OCI-LY1 (cell line): ENCODE data around the gene HLA-E.

Experiments used
- H2AFZ ChIP-seq: fragments of 200-600 bp; sonication (generic), shearing (Covaris generic); 2 replicates; pipeline ENCODE4 v1.6.0; 2014; ENCODE audit warnings: antibody characterized with exemption, mild to moderate bottlenecking, low read length
- H3F3A ChIP-seq: fragments of 200-600 bp; sonication (generic), shearing (Covaris generic); 2 replicates; pipeline ENCODE4 v1.6.0; 2014; ENCODE audit warnings: mild to moderate bottlenecking, antibody characterized with exemption, low read length, moderate library complexity; ENCODE audit not compliant: insufficient read depth
- H3K27ac ChIP-seq: fragments of 200-600 bp; sonication (generic); 2 replicates; pipeline ENCODE4 v1.5.1; 2014; ENCODE audit warnings: low read length, mixed run types, mild to moderate bottlenecking, low read depth; ENCODE audit not compliant: poor library complexity, severe bottlenecking
- H3K27me3 ChIP-seq: fragments of 200-600 bp; sonication (generic); 2 replicates; pipeline ENCODE4 v1.6.0; 2014; ENCODE audit warnings: antibody characterized with exemption, mild to moderate bottlenecking, low read length, moderate library complexity; ENCODE audit not compliant: insufficient read depth
- H3K36me3 ChIP-seq: fragments of 200-600 bp; sonication (generic); 2 replicates; pipeline ENCODE4 v1.6.1; 2014; ENCODE audit warnings: mild to moderate bottlenecking, antibody characterized with exemption, low read length, moderate library complexity, mixed read lengths; ENCODE audit not compliant: insufficient read depth
- H3K4me1 ChIP-seq: fragments of 200-600 bp; sonication (generic); 2 replicates; pipeline ENCODE4 v1.5.1; 2014; ENCODE audit warnings: mild to moderate bottlenecking, low read length, moderate library complexity; ENCODE audit not compliant: insufficient read depth, severe bottlenecking
- H3K4me2 ChIP-seq: fragments of 200-600 bp; sonication (generic), shearing (Covaris generic); 2 replicates; pipeline ENCODE4 v1.6.1; 2014; ENCODE audit warnings: low read length
- H3K4me3 ChIP-seq: fragments of 200-600 bp; sonication (generic); 2 replicates; pipeline ENCODE4 v1.5.1; 2014; ENCODE audit warnings: low read length, low read depth, mild to moderate bottlenecking, mixed read lengths; ENCODE audit not compliant: poor library complexity, severe bottlenecking
- H3K79me2 ChIP-seq: fragments of 200-600 bp; shearing (Covaris generic); 2 replicates; pipeline ENCODE4 v1.6.1; 2016; ENCODE audit warnings: mixed run types, low read length, mixed read lengths; ENCODE audit not compliant: insufficient read depth
- H3K9ac ChIP-seq: fragments of 200-600 bp; sonication (generic), shearing (Covaris generic); 2 replicates; pipeline ENCODE4 v1.6.1; 2014; ENCODE audit warnings: mild to moderate bottlenecking, low read length, mixed read lengths
- H3K9me2 ChIP-seq: fragments of 200-600 bp; sonication (generic), shearing (Covaris generic); 2 replicates; pipeline ENCODE4 v1.6.1; 2014; ENCODE audit warnings: low read depth, mild to moderate bottlenecking, low read length, mixed read lengths
- H3K9me3 ChIP-seq: fragments of 200-600 bp; shearing (Covaris generic); 2 replicates; pipeline ENCODE4 v1.6.1; 2014; ENCODE audit warnings: low read length, mixed read lengths
- H4K20me1 ChIP-seq: fragments of 200-600 bp; sonication (generic), shearing (Covaris generic); 2 replicates; pipeline ENCODE4 v1.6.0; 2016; ENCODE audit warnings: mild to moderate bottlenecking, low read length; ENCODE audit not compliant: insufficient read depth
- CTCF ChIP-seq: fragments of 200-600 bp; sonication (generic), shearing (Covaris generic); IDR thresholded peaks from 2 replicates; pipeline ENCODE4 v1.5.1; 2017; ENCODE audit warnings: mild to moderate bottlenecking, antibody characterized with exemption, low read length, moderate library complexity, mixed read lengths
- EZH2 ChIP-seq: fragments of 200-600 bp; sonication (generic), shearing (Covaris generic); IDR thresholded peaks from 2 replicates; pipeline ENCODE4 v1.8.0; 2017; ENCODE audit warnings: borderline replicate concordance, mixed run types, mild to moderate bottlenecking, antibody characterized with exemption, low read length, moderate library complexity, mixed read lengths

HLA-E gene

GRCh38 chr6:30541515-30542403 is 52.5 kb downstream of the HLA-E start:
- Histone ChIP-seq H3K9ac (peak overlapping the region; percentile 21; the same call in 1 of the 2 replicates), H3K36me3 (peaks cover 18% of the 10 kb centered on the region; the same call in 1 of the 2 replicates), H3K9me3 (no peaks in the 10 kb centered on the region), H3K79me2 (no peaks in the 10 kb centered on the region), H3F3A (0 out of 2 replicates have a peak, but pooled peaks cover 3% of the 10 kb centered on the region), H3K4me3 (peak overlapping the region; percentile 54), H3K4me1 (peaks cover 12% of the 10 kb centered on the region), H3K27ac (peak overlapping the region; percentile 65), H3K4me2 (peak overlapping the region; percentile 81), H2AFZ (no peak overlapping the region), H4K20me1 (no peaks in the 10 kb centered on the region), H3K9me2 (no peaks in the 10 kb centered on the region), H3K27me3 (no peaks in the 10 kb centered on the region)
- TF ChIP-seq CTCF (peak; percentile 98), EZH2 (no peak)

- H2AFZ ChIP-seq: no peak overlapping the region
- no peaks in the 10 kb centered on the region for H3K27me3 ChIP-seq
- no peaks in the 10 kb centered on the region for H3K79me2 ChIP-seq
- H3K9me2 ChIP-seq: no peaks in the 10 kb centered on the region
- peak overlapping the region; percentile 21; the same call in 1 of the 2 replicates for H3K9ac ChIP-seq
- H3K4me2 ChIP-seq: peak overlapping the region; percentile 81
- TF ChIP-seq EZH2: no peak
- TF ChIP-seq CTCF: no peak
- H3F3A ChIP-seq: 0 out of 2 replicates have a peak, but pooled peaks cover 3% of the 10 kb centered on the region
- H3K4me1 ChIP-seq: peaks cover 12% of the 10 kb centered on the region
- H3K36me3 ChIP-seq: peaks cover 24% of the 10 kb centered on the region; the same call in 1 of the 2 replicates
- H4K20me1 ChIP-seq: no peaks in the 10 kb centered on the region
- no peaks in the 10 kb centered on the region for H3K9me3 ChIP-seq
- H3K27ac ChIP-seq: peak overlapping the region; percentile 65
- H3K4me3 ChIP-seq: peak overlapping the region; percentile 54
These were observed 53.1 kb downstream of the HLA-E start for GRCh38 chr6:30542404-30542725.

GRCh38 chr6:30542915-30543314 is 53.6 kb downstream of the HLA-E start:
- no peaks in the 10 kb centered on the region for H3K9me2 ChIP-seq
- H3K27ac ChIP-seq: peak overlapping the region; percentile 65
- 0 out of 2 replicates have a peak, but pooled peaks cover 3% of the 10 kb centered on the region for H3F3A ChIP-seq
- H3K27me3 ChIP-seq: no peaks in the 10 kb centered on the region
- H2AFZ ChIP-seq: no peak overlapping the region
- no peak overlapping the region for H3K4me3 ChIP-seq
- no peak overlapping the region for H3K9ac ChIP-seq
- no peaks in the 10 kb centered on the region for H3K79me2 ChIP-seq
- peak overlapping the region; percentile 81; the same call in 1 of the 2 replicates for H3K4me2 ChIP-seq
- H4K20me1 ChIP-seq: no peaks in the 10 kb centered on the region
- TF ChIP-seq EZH2 (no peak), CTCF (peak; percentile 21; the same call in 1 of the 2 replicates)
- peaks cover 12% of the 10 kb centered on the region for H3K4me1 ChIP-seq
- peaks cover 28% of the 10 kb centered on the region; the same call in 1 of the 2 replicates for H3K36me3 ChIP-seq
- H3K9me3 ChIP-seq: no peaks in the 10 kb centered on the region
